ENCODE results near the gene CNFN.

The CNFN gene

GRCh38 chr19:42389899-42390298 lies at the start of gene CNFN:
CNFN (minus strand) TSS chr19:42390297; CDS start chr19:42389037, 1,260 bp downstream.
- no peak for DNase-seq

- DNase-seq: no peak
Observed at GRCh38 chr19:42436006-42436405, 45.9 kb upstream of the CNFN start.

GRCh38 chr19:42435316-42435715 lies 45.2 kb upstream of the CNFN start:
- DNase-seq: no peak

- DNase-seq: no peak
Observed at GRCh38 chr19:42433503-42434260, 43.6 kb upstream of the CNFN start.

GRCh38 chr19:42431486-42431885 lies 41.4 kb upstream of the CNFN start:
- DNase-seq: no peak

GRCh38 chr19:42428676-42429075 lies 38.6 kb upstream of the CNFN start:
- DNase-seq: no peak

GRCh38 chr19:42427313-42427712 lies 37.2 kb upstream of the CNFN start, which contains the start of gene LIPE:
LIPE (minus strand) TSS chr19:42427388; CDS start chr19:42427149, 239 bp downstream.
- DNase-seq: no peak

- DNase-seq: no peak
Observed at GRCh38 chr19:42426643-42427042, 36.5 kb upstream of the CNFN start.

GRCh38 chr19:42424712-42425131 lies 34.6 kb upstream of the CNFN start:
- no peak for DNase-seq

- no peak for DNase-seq
Observed at GRCh38 chr19:42424345-42424707, 34.2 kb upstream of the CNFN start.

- DNase-seq: peak; percentile 31 to 78
Observed at GRCh38 chr19:42423462-42424344, 33.6 kb upstream of the CNFN start.

GRCh38 chr19:42422901-42423461 lies 32.9 kb upstream of the CNFN start:
- no peak for DNase-seq

- no peak for DNase-seq
Observed at GRCh38 chr19:42422092-42422900, 32.2 kb upstream of the CNFN start.

- no peak for DNase-seq
Observed at GRCh38 chr19:42421591-42422031, 31.5 kb upstream of the CNFN start.

- no peak for DNase-seq
Observed at GRCh38 chr19:42421101-42421500, 31.0 kb upstream of the CNFN start.

- DNase-seq: no peak
Observed at GRCh38 chr19:42420055-42420544, 30.0 kb upstream of the CNFN start.

- DNase-seq: no peak
Observed at GRCh38 chr19:42419309-42419708, 29.2 kb upstream of the CNFN start.

GRCh38 chr19:42412661-42413076 lies 22.6 kb upstream of the CNFN start:
- DNase-seq: no peak

GRCh38 chr19:42412227-42412626 lies 22.1 kb upstream of the CNFN start:
- no peak for DNase-seq

- no peak for DNase-seq
Observed at GRCh38 chr19:42411581-42412178, 21.6 kb upstream of the CNFN start.

- DNase-seq: no peak
Observed at GRCh38 chr19:42410371-42410770, 20.3 kb upstream of the CNFN start.

GRCh38 chr19:42409477-42409876 lies 19.4 kb upstream of the CNFN start:
- no peak for DNase-seq

Measured in cerebellar nuclear complex (tissue), 1 donor.